ENCODE data around the gene HIRIP3. TPM values are rescaled to one million over a fixed set of nuclear protein-coding genes. Genes with fewer than 3 reads are reported as not detected.

Gene HIRIP3
- total RNA-seq, 1 donor from 2014 or later = 31.8 TPM

GRCh38 chr16:29996766-29997250 lies 1.4 kb upstream of the HIRIP3 start:
- Mint-ChIP-seq H3K4me3 (peak overlapping the region; percentile 97), H3K27ac (ENCODE audit: unreplicated experiment) (peak overlapping the region; percentile 99), H3K9me3 (no peaks in the 10 kb centered on the region), H3K4me1 (peaks cover 33% of the 10 kb centered on the region), H3K36me3 (ENCODE audit: low read depth) (peaks cover 11% of the 10 kb centered on the region), H3K27me3 (ENCODE audit: low read depth) (peaks cover 3% of the 10 kb centered on the region)
- no peak for DNase-seq (ENCODE audit: low read depth, low spot score)
- no peak for TF ChIP-seq CTCF (conservative IDR thresholded peaks at IDR 0.05)

- H3K4me3 Mint-ChIP-seq = peak within 1 kb of the TSS; percentile 97
- H3K27me3 Mint-ChIP-seq (ENCODE audit: low read depth) = peaks cover 3% of the 10 kb centered on the region
- DNase-seq (ENCODE audit: low read depth, low spot score) = peak; percentile 97
- no peak for TF ChIP-seq CTCF (conservative IDR thresholded peaks at IDR 0.05)
- peaks cover 33% of the 10 kb centered on the region for H3K4me1 Mint-ChIP-seq
- peaks cover 11% of the 10 kb centered on the region for H3K36me3 Mint-ChIP-seq (ENCODE audit: low read depth)
- peak within 1 kb of the TSS; percentile 99 for H3K27ac Mint-ChIP-seq (ENCODE audit: unreplicated experiment)
- no peaks in the 10 kb centered on the region for H3K9me3 Mint-ChIP-seq
Measured at GRCh38 chr16:29995911-29996765, 721 bp upstream of the HIRIP3 start, which contains the start of gene INO80E. Gene INO80E (plus strand): TSS chr16:29996241. CDS start chr16:29996311, 70 bp downstream.

GRCh38 chr16:29994600-29995323 lies 655 bp downstream of the HIRIP3 start:
- H3K4me1 Mint-ChIP-seq = peaks cover 33% of the 10 kb centered on the region
- H3K27ac Mint-ChIP-seq (ENCODE audit: unreplicated experiment) = peak overlapping the region; percentile 99
- peaks cover 3% of the 10 kb centered on the region for H3K27me3 Mint-ChIP-seq (ENCODE audit: low read depth)
- H3K9me3 Mint-ChIP-seq = no peaks in the 10 kb centered on the region
- TF ChIP-seq CTCF (conservative IDR thresholded peaks at IDR 0.05) = no peak
- peak overlapping the region; percentile 97 for H3K4me3 Mint-ChIP-seq
- no peak for DNase-seq (ENCODE audit: low read depth, low spot score)
- peaks cover 11% of the 10 kb centered on the region for H3K36me3 Mint-ChIP-seq (ENCODE audit: low read depth)

- peaks cover 35% of the 10 kb centered on the region for H3K4me1 Mint-ChIP-seq
- TF ChIP-seq CTCF (conservative IDR thresholded peaks at IDR 0.05) = no peak
- peak overlapping the region; percentile 64 for H3K27ac Mint-ChIP-seq (ENCODE audit: unreplicated experiment)
- no peak for DNase-seq (ENCODE audit: low read depth, low spot score)
- peaks cover 3% of the 10 kb centered on the region for H3K27me3 Mint-ChIP-seq (ENCODE audit: low read depth)
- H3K4me3 Mint-ChIP-seq = peak overlapping the region; percentile 97
- peaks cover 8% of the 10 kb centered on the region for H3K36me3 Mint-ChIP-seq (ENCODE audit: low read depth)
- H3K9me3 Mint-ChIP-seq = no peaks in the 10 kb centered on the region
Measured at GRCh38 chr16:29993903-29994599, 1.4 kb downstream of the HIRIP3 start.

All from neural crest cell (in vitro differentiated cells).